ENCODE measurements around the gene BRINP1.

- no peak for TF ChIP-seq CTCF (IDR thresholded peaks at IDR 0.05)
- TF ChIP-seq EP300 (IDR thresholded peaks at IDR 0.05) = no peak
Observed at GRCh38 chr9:119250730-119251129, 118.5 kb downstream of the BRINP1 start.

All from tibial nerve (tissue), 4 donors.